ENCODE results near the gene C1orf159.

GRCh38 chr1:1075148-1075935 lies 40.5 kb downstream of the C1orf159 start:
- no peak for TF ChIP-seq CTCF (IDR thresholded peaks at IDR 0.05; ENCODE audit: low read depth, low read length)
- no peak for TF ChIP-seq POLR2A (IDR thresholded peaks at IDR 0.05; ENCODE audit: extremely low read depth, insufficient read length)
